Activated CD4-positive, alpha-beta T cell treated with anti-CD3 and anti-CD28 coated beads for 24 hours (primary cell): Measurements from ENCODE around the gene SCG3.
A peak's percentile ranks its signal among the peaks of the same experiment; 100 is the strongest.
"Not testable (repeated sequence)": the region's sequence is repeated elsewhere in the genome, so short reads cannot be mapped to it uniquely, and the experiment has no call there.

Experiments
- DNase-seq, 2 donors: peaks; one replicate each; pipeline ENCODE4 v3.0.0-alpha.2; 2020; ENCODE audit warnings: low read depth in 2 of 2

The SCG3 gene

GRCh38 chr15:51681303-51681963 is at the start of gene SCG3:
Gene SCG3 (plus strand): TSS chr15:51681503. CDS start chr15:51681756, 253 bp downstream.
- peak; percentile 33 to 60 for DNase-seq

GRCh38 chr15:51634591-51635198 is 46.6 kb upstream of the SCG3 start:
- DNase-seq = no peak

GRCh38 chr15:51641490-51642130 is 39.7 kb upstream of the SCG3 start:
- DNase-seq = no peak

- no peak for DNase-seq
Measured at GRCh38 chr15:51642696-51643095, 38.6 kb upstream of the SCG3 start.

GRCh38 chr15:51647128-51647562 is 34.2 kb upstream of the SCG3 start:
- no peak for DNase-seq

GRCh38 chr15:51648101-51648500 is 33.2 kb upstream of the SCG3 start:
- not testable (repeated sequence) for DNase-seq

- DNase-seq = not testable (repeated sequence)
Measured at GRCh38 chr15:51648643-51649042, 32.7 kb upstream of the SCG3 start.

- DNase-seq = peak in 1 of 2 donors; percentile 9
Measured at GRCh38 chr15:51649659-51650521, 31.4 kb upstream of the SCG3 start.

GRCh38 chr15:51652084-51652668 is 29.1 kb upstream of the SCG3 start:
- DNase-seq = no peak

- DNase-seq = not testable (repeated sequence)
Measured at GRCh38 chr15:51655401-51656057, 25.8 kb upstream of the SCG3 start.

GRCh38 chr15:51658664-51659063 is 22.6 kb upstream of the SCG3 start:
- DNase-seq = no peak

- no peak for DNase-seq
Measured at GRCh38 chr15:51661072-51661471, 20.2 kb upstream of the SCG3 start.

- no peak for DNase-seq
Measured at GRCh38 chr15:51667478-51667877, 13.8 kb upstream of the SCG3 start.

GRCh38 chr15:51668446-51668845 is 12.9 kb upstream of the SCG3 start:
- DNase-seq = no peak

- DNase-seq = no peak
Measured at GRCh38 chr15:51669381-51669780, 11.9 kb upstream of the SCG3 start.

GRCh38 chr15:51672155-51672687 is 9.1 kb upstream of the SCG3 start:
- no peak for DNase-seq

GRCh38 chr15:51672913-51673857 is 8.1 kb upstream of the SCG3 start:
- DNase-seq = no peak

- DNase-seq = no peak
Measured at GRCh38 chr15:51675234-51675633, 6.1 kb upstream of the SCG3 start.

GRCh38 chr15:51677021-51677420 is 4.3 kb upstream of the SCG3 start:
- no peak for DNase-seq

- no peak for DNase-seq
Measured at GRCh38 chr15:51677452-51677851, 3.9 kb upstream of the SCG3 start.
